AG08396 (cell line): ENCODE data around the gene TSBP1.

Experiments
- DNase-seq: peaks from one replicate; pipeline ENCODE4 v3.0.0; 2012; ENCODE audit warnings: low spot score, mixed read lengths

TSBP1 gene, protein sequence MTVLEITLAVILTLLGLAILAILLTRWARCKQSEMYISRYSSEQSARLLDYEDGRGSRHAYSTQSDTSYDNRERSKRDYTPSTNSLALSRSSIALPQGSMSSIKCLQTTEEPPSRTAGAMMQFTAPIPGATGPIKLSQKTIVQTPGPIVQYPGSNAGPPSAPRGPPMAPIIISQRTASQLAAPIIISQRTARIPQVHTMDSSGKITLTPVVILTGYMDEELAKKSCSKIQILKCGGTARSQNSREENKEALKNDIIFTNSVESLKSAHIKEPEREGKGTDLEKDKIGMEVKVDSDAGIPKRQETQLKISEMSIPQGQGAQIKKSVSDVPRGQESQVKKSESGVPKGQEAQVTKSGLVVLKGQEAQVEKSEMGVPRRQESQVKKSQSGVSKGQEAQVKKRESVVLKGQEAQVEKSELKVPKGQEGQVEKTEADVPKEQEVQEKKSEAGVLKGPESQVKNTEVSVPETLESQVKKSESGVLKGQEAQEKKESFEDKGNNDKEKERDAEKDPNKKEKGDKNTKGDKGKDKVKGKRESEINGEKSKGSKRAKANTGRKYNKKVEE

DNA sequence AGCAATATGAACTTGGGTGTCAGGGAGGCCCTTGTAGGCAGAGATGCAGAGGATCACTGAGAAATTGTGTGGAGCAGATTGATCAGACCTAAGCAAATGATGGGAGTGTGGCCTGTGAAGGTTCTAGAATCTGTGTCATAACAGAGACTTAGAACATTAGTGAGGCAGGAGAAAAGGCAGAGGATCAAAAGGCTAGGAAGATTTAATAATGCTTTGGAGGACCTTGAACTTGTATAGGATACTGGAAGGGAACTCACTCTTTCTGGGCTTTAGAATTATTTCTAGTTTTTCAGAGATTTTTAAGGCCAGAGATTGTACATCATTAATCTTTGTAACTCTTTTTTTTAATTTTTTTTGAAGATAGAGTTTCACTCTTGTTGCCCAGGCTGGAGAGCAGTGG, at the start of gene TSBP1:
TSS of gene TSBP1 (minus strand) at position 101 of the 400 bp plus-strand sequence. CDS start 197 bp downstream, outside the sequence.
- no peak for DNase-seq

DNA sequence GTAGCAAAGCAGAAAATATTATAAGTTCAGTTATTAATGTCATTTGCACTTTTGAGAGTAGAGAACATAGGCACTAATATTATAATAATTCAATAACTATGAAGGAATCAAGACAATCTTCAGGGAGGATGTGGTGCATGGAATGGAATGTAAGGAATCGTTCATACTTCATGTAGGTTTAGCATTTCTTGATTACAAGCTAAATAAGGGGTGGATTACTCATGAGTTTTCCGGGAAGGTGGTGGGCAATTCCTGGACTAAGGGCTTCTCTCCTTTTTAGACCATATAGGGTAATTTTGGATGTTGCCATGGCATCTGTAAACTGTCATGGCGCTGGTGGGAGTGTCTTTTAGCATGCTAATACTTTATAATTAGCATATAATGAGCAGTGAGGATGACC, 44.3 kb upstream of the TSBP1 start:
- DNase-seq = no peak

DNA sequence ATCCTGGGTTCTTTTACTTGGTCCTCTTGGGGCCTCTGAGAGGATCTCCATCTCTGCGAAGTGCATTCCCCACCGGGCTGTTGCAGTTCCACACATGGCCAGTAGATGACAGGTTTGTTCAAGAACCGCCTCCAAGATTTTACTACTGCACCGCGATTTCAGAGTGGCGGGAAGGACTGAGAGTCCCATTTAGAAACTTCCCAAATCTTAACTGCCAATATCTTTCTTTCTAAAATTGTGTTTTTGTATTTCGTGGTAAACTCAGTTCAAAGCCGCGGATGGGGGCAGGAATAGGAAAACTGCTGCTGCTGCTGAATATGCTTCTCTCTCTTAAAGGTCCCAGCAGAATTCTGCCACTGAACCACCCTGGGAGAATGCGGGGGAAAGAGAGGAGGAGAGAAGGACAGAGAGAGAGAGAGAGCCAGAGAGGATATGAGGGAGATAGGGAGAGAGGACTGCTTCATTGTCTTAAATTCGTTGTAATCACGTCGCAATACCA, 43.9 kb upstream of the TSBP1 start:
- DNase-seq = peak; percentile 59

DNA sequence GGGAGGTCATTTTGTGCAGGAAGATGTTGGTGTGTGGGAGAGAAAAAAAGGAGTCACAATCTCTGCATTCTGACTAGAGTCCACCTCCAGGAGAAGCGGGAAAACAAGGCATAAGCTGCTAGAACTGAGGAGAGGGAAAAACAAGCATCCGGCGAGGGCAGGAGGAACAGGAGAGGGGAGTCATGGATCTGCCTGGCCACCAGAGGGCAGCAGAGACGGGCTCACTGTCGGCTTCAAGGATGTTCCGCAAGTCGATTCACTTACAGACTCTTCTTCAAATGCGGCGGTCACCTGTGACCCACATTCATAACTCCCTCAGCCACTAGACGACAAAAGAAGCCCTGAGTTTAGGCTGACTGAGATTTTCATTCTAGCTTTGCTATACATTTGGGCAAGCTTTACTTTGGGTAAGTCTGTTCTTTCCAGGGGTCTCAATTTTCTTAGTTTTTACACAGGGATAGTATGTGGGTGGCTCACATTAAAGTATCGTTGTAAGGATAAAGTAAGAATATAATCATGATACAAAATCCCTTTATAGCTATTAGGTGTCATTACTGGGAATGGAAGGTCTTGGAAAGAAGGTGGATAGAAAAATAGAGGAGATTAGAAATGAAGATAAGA, 41.8 kb upstream of the TSBP1 start:
- DNase-seq = peak; percentile 70

DNA sequence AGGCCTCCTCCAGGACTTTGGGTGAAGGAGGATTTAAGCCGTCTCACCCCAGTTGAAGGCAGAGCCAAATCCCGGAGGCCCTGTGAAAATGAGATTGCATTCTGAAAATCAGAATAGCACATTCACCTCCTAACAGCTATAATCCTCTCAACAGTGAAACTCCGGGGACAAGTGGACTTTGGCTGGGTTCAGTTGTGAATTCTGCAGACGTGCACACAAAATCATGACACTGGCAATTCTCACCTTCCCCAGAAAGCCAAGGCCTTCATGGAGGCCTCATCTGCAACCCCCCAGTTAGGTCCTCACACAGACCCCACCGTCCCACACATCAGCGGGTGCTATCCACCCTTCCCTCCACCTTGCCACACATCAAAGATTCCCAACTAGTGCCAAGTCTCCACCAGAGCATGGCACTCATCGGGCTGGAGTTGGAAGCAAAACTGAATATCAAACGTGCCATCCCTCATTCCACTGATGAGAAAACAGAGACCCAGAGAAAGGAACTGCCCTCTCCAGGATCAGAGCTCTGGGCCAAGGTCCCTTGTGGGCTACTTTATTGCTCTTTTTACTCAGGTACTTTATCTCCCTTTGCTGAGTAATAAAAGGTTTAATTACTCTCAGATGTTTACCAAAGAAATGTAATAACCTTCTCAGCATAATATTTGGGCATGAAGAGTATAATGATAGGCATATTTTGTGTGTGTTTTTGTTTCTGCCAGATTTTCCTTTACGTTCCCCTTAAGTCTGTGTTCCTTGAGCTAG, 40.0 kb upstream of the TSBP1 start:
- DNase-seq = no peak

DNA sequence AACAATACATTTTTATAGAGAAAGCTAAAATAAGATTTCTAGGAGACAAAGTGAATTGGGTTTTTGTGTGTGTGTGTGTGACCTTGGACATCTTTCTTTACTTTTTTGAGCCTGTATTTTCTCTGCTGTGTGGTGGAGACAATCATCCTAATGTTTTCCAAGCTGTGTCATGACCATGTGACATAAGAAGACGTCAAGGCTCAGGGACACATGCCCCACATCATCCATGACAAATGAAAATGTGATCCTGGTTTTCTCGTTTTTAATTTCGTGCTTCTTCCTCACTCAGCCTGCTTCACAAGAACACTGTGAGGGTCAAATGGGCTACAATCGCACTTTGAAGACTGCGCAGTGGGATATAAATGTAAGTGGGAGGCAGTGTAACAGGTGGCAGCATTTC, 39.2 kb upstream of the TSBP1 start:
- DNase-seq = no peak

DNA sequence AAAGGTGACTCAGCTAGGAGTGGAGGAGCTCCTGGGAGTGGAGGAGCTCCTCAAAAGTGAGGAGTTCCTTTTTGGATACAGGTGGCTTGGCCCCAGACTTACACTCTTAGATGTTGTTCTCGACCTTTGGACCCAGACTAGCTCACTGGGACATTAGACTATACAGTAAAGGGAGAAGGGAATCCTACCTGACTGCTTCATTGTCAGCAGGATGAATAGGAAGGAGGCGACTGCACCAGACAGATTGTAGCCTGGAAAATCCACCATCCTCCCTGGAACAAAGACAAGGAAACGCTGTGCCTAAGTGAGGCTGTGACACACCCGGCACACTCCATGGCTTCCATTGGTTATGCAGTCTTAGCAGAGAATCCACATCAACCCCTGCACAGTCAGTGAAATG, 35.2 kb upstream of the TSBP1 start, which contains the start of gene BTNL2:
TSS of gene BTNL2 (minus strand) at position 325 of the 400 bp plus-strand sequence. CDS start at position 267, 58 bp downstream.
- no peak for DNase-seq

DNA sequence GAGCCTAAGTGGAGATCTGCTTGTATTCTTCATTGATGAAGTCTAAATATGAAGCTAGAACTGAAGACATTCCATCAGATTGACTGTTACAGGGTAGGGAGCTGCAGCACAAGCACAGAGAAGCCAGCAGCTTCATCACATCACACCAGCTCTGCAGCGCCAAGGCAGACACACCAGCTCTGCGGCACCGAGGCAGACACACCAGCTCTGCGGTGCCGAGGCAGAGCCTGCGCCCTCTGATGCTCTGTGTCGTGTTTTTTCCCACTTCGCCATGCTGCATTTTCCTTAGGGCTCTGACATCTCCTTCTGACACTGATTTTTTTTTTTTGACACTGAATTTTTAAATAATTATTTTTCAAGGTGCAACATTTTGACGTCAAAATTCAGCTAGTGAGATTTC, 34.5 kb upstream of the TSBP1 start:
- no peak for DNase-seq

DNA sequence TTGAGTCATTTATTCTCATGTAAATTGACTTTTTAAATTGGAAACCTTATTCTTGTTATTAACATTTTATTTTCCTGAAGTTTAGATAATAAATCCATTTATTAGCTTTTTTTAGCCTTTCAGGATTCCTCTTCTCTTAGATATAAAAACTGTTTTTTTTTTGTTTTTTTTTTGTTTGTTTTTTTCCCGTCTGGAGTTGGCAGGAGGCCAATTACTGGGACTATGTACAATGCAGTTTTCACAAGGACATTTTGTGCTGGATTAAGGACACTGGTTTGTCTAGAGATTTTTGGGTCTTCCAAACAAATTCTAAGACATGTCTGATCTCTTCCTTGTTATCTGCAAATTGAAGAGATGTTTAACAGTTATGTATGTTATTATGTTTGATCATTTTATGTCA, 34.0 kb upstream of the TSBP1 start:
- DNase-seq = no peak

DNA sequence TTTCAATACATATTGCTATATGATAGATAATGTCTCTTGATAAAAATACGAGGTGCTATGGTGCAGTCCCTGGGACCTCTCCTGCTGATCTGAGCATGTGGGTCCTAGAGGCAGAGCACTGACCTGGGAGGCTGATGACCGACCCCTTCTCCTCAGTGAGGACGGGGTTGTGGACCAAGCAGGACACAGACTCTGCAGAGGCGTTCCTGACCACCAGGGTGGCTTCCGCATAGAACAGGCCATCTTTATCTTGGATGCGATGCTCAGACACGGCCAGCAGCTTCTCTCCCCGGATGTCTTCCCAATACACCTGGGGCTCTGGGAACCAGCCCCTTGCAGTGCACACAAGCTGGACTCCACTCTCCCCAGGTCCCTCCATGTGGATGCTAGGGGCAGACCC, 31.1 kb upstream of the TSBP1 start:
- no peak for DNase-seq

DNA sequence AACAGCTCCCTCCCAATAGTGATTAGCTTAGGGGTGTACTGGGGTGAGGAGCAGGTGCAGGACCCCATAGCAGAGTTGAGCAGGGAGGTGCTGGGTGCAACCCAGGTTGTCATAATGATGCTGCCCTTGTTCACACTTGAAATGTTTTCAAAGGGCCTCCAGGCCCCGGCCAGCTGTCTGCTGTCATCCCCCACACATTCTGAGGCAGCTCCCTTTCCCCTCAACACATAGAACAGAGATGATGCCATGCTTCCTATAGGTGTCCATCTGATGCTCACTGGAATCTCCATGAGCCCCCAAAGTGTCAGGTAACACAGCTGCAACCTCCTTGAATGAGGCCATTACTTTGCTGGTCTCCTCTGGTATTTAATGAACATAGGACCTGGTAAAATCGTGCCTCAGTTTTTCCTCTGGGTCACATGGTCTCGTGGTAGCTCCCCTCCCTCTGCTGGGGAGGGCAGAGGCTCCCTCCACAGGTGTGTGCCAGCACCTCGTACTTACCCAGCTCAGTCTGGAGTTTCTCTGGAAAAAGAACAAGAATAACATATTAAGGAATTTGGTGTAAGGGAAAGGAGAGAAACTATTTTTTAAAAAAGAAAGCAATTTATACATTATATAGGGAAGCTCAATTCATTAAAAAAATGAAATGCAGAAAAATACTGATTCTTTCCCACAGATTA, 29.7 kb upstream of the TSBP1 start:
- DNase-seq = no peak

DNA sequence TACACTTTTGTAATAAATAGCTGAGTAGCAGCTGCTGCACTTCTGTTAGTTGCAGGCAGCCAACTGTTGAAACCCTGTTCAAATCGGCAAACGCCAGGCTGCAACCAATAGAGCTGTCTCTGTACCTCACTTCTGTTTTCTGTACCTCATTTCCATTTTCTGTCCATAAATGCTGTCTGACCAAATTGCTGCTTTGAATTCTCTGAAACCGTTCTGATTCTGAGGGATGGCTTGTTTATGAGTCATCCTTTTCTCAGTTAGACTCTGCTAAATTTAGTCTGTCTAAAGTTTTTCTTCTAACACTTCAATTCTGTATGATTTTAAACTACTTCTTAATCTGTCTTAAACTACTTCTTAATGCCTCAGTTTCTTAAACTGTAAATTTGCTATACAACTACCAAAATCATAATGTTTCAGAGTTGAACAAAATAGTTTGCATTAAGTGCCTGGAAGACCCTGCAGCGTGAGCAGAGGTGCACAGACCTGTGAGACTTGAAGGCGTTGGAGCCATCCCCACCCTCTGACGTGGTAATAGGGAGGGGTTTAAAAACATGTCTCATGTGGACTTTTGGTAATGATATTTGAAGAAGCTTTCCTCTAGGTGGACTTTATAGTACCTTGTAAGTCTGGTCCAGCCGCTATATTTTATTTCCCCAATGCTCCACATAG, 25.7 kb upstream of the TSBP1 start:
- DNase-seq = no peak

DNA sequence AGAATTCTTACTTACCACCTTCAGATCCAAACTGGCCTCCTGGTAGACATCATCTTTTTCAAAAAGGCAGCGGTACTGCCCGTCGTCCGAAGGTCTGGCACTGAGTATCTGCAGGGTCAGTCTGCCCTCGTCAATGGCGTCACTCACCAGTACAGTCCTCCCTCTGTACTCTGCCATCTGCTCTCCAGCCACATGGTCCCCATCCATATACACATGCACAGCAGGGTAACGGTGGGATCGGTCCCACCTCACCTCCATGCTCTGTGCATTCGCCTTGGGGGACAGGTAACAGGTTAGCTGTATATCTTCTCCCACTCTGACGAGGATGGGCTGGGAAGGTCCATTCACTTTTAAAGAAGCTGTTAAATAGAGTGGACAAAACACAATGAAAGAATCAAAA, 24.3 kb upstream of the TSBP1 start:
- DNase-seq = no peak

DNA sequence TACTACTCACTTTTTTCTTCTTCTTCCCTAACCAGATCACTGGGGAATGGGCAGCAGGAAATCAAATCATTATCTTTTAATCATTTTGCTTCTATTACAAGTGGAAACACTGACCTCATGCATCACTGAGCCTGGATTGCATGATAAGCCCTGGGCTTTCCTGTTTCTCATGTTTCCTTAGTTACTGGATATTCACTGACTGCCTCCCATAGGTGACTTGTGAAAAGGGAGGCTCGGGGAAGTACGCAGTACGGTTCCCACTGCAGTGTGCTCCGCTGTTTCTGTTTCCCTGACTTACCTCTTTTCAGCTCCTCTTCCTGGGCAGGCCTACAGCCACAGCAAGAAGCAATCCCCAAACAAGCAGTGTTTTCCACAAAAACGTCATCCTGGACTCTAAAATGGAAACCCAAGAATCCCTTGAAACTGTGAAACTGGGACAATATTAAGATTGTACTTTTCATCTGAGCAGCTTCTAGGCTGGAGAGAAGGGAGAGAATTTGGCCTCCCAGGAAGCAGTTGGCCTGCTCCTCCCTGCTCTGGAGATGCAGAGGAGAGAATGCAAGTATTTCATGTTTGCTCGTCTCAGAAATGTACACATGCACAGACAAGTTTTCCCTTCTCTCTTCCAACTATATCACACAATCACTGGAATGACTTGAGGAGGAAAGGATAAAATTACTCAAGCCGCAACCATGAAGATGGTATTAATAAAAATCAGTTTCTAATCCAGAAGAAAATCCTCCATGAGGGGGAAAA, 22.1 kb upstream of the TSBP1 start:
- no peak for DNase-seq

DNA sequence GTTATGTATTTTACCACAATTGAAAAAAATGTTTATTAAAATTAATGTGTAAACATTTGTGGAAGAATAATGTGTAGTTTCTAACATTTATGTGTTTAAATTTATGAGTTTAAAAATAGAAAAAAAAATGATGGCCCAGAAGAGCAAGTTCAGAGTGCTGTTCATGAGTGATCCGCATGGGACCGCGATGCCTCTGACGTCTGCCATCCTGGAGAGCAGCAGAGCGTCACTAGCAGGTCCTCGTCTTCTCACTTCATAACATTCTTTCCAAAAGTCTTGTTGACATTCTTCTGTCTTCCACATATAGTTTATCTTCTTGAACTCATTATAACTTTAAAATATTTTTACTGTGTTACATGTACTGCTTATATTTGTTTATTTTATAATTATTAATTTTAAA, 19.8 kb upstream of the TSBP1 start:
- no peak for DNase-seq

DNA sequence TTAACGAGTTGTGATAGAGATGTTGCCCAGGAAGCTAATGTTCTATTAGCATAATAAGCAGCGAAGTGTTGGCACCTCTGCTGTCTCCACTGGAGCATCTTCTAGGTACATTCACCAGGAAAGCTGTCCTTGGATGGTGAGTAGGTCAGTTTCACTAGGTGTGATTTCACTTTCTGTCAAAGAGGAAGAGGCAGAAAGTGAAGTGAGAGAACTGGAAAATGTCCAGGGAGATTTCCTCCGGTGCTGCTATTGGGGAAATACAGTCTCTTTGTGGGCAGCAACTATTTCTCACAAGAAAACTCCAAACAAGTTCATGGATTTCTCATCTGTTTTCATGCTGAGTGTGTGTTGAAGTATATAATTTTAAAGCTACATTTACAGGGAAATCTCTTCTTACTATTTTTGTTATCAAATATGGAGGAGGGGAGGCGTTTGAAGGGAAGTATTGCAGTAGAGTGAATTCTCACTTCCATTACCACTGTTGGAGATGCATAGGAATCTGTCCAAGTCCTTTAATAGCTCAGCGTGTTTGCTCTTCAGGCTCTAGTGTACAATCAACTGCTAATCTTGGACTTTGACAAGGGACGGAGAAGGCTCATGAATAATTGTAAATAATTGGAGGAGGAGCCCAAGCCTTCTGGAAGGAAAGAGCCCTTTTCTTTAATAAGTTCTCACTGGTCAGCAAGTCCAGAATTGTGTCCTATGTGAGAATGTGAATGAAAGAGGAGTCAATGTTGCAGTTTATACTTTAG, 16.1 kb upstream of the TSBP1 start:
- DNase-seq = no peak

DNA sequence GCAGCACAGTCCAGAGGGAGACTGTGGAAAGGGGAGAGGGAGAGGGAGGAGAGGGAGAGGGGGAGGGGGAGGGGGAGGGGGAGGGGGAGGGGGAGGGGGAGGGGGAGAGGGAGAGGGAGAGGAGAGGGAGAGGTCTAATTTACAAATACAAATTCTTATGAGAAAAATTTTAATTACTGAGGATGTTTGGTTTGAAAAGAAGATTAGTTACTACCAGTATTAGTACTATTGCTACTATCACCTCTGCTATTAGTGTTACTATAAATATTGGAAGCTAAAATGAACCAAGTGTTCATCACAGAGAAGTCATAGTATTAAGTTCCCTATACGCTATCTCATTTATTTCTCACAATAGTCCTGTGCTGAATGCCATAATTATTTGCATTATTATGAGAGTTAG, 14.3 kb upstream of the TSBP1 start:
- DNase-seq = no peak

DNA sequence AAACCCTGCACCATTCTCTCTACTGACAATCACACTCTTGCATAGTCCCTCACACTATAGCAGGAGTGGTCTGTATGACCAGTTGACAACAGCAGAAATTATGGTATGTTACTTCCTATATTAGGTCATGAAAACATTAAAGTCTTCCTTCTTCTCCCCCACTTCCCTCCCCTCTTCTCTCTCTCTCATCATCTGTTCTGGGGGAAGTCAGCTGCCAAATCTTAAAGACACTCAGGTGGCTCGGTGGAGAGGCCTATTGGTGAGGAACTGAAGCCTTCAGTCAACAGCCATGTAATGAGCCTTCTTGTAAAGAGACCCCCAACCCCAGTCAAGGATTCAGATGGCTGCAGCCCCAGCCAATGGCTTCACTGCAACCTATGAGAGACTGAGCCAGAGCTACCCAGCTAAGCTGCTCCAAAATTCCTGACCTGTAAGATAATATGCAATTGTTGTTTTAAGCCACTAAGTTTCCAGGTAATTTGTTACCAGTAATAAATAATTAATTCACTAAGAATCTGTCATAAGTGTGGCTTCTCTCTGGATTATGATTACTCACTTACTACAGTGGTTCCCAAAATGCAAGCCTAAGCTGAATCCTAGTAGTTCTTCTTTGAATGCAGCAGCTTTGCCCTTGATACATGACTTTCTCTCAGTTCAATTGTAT, 11.2 kb upstream of the TSBP1 start:
- no peak for DNase-seq

DNA sequence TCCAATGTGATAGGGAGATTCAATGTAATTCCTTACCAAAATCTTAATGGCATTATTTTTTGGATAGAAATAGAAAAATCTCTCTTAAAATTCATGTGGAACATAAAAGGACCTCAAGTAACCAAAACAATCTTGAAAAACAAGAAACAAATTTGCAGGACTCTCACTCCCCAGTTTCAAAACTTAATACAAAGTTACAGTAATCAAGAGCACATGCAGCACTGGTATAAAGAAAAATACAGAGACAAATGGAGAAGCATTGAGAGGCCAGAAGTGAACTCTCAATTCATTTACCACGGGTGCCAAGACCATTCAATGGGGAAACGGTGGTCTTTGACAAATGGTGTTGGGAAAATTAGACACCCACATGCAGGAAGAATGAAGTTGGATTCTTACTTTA, 7.8 kb upstream of the TSBP1 start:
- DNase-seq = no peak
